GM12878 (cell line): Measurements from ENCODE around the gene INTS6. TPM values are rescaled to one million over a fixed set of nuclear protein-coding genes. Genes with fewer than 3 reads are reported as not detected.

Experiments used
- ATAC-seq: fragments of 200-7000 bp; cut with Tn5 transposase; 3 replicates; pipeline ENCODE4 v1.9.1; 2020; ENCODE audit warnings: mild to moderate bottlenecking, moderate library complexity
- BruUV-seq: library from RNA; stranded (reverse); fragments of 400-500 nt; replicated peaks from 2 replicates; lab custom pipeline; 2021; lab: Mats Ljungman, UMichigan
- CTCF ChIA-PET: fragments of 300-600 bp; sonication (Branson Sonifier 250); formaldehyde crosslinking; extraction: SDS; loops from one replicate; lab custom pipeline; 2021; ENCODE audit warnings: inconsistent platforms; lab: Yijun Ruan, JAX
- POLR2A ChIA-PET: fragments of 350-600 bp; formaldehyde crosslinking; extraction: SDS; loops from one replicate; lab custom pipeline; 2021; ENCODE audit warnings: inconsistent platforms; lab: Charles Lee
- RAD21 ChIA-PET: fragments of 300-600 bp; sonication (Branson Sonifier 250); formaldehyde crosslinking; loops from one replicate; lab custom pipeline; 2023; ENCODE audit warnings: antibody characterized with exemption; ENCODE audit not compliant: unreplicated experiment; lab: Charles Lee
- SMC1A ChIA-PET: fragments of 300-600 bp; sonication (Branson Sonifier 250); formaldehyde crosslinking; loops from one replicate; lab custom pipeline; 2023; ENCODE audit not compliant: unreplicated experiment, uncharacterized antibody; lab: Charles Lee
- DNase-seq: peaks from one replicate; pipeline ENCODE4 v3.0.0-alpha.2; 2011; ENCODE audit warnings: low read depth, low spot score
- FAIRE-seq: peaks from 3 replicates; lab custom pipeline; 2011; peaks lifted over from hg19 to GRCh38; lab: Jason Lieb, UNC
- H2AFZ ChIP-seq: 2 replicates; pipeline ENCODE4 v1.6.0; 2011; ENCODE audit warnings: low read depth, low read length, control low read depth; ENCODE audit not compliant: control insufficient read depth
- H3K27ac ChIP-seq: 2 replicates; pipeline ENCODE4 v1.5.1; 2011; ENCODE audit warnings: control low read depth; ENCODE audit not compliant: control insufficient read depth, insufficient read depth
- H3K27me3 ChIP-seq, 2 experiments: replicated peaks in 1 of 2; 2 replicates each; pipeline versions ENCODE4 v1.6.0 to v1.6.1; 2011; ENCODE audit warnings: low read length in 1 of 2; ENCODE audit not compliant: control insufficient read depth in 2 of 2, insufficient read depth in 2 of 2
- H3K36me3 ChIP-seq, 2 experiments: 2 replicates each; pipeline ENCODE4 v1.5.1; 2011; ENCODE audit warnings: low read length in 1 of 2; ENCODE audit not compliant: control insufficient read depth in 2 of 2, insufficient read depth in 2 of 2
- H3K4me1 ChIP-seq: 2 replicates; pipeline ENCODE4 v1.6.1; 2011; ENCODE audit warnings: mild to moderate bottlenecking, low read length, moderate library complexity, mixed read lengths; ENCODE audit not compliant: control insufficient read depth, insufficient read depth
- H3K4me2 ChIP-seq: 2 replicates; pipeline ENCODE4 v1.6.0; 2011; ENCODE audit warnings: control low read depth; ENCODE audit not compliant: control insufficient read depth, insufficient read depth
- H3K4me3 ChIP-seq: fragments of 200-600 bp; sonication (generic); 2 replicates; pipeline ENCODE4 v1.5.1; 2016
- H3K79me2 ChIP-seq: 2 replicates; pipeline ENCODE4 v1.6.0; 2011; ENCODE audit warnings: low read length; ENCODE audit not compliant: control insufficient read depth, insufficient read depth
- H3K9ac ChIP-seq: 2 replicates; pipeline ENCODE4 v1.8.0; 2011; ENCODE audit warnings: low read length, control low read depth, mixed read lengths; ENCODE audit not compliant: control insufficient read depth, insufficient read depth
- H3K9me3 ChIP-seq: replicated peaks from 3 replicates; pipeline ENCODE4 v1.5.1; 2011; ENCODE audit warnings: mild to moderate bottlenecking, low read length; ENCODE audit not compliant: control insufficient read depth, insufficient read depth
- H4K20me1 ChIP-seq: 2 replicates; pipeline ENCODE4 v1.6.0; 2011; ENCODE audit not compliant: control insufficient read depth, insufficient read depth
- BCLAF1 ChIP-seq: fragments of 450-650 bp; IDR thresholded peaks from 2 replicates; pipeline ENCODE4 v1.6.1; 2017; ENCODE audit warnings: antibody characterized with exemption, mild to moderate bottlenecking, moderate library complexity
- DPF2 ChIP-seq: fragments of 450-650 bp; IDR thresholded peaks from 2 replicates; pipeline ENCODE4 v1.6.1; 2017; ENCODE audit warnings: mild to moderate bottlenecking
- FOXM1 ChIP-seq: IDR thresholded peaks from 2 replicates; pipeline ENCODE4 v1.6.1; 2012; ENCODE audit warnings: low read depth, mild to moderate bottlenecking, inconsistent platforms, low read length, moderate library complexity
- IKZF2 ChIP-seq, 2 experiments: fragments of 450-650 bp; IDR thresholded peaks; 2 replicates each; pipeline ENCODE4 v1.6.1; 2017; ENCODE audit warnings: mild to moderate bottlenecking in 2 of 2, moderate library complexity in 2 of 2
- JUND ChIP-seq: IDR thresholded peaks from 2 replicates; pipeline ENCODE4 v1.6.1; 2012; ENCODE audit warnings: low read depth, mild to moderate bottlenecking, low read length, improper control_type of control experiment, moderate library complexity
- MAX ChIP-seq: IDR thresholded peaks from 2 replicates; pipeline ENCODE4 v1.6.1; 2012; ENCODE audit warnings: low read depth, low read length, improper control_type of control experiment
- MYB ChIP-seq: fragments of 150-350 bp; IDR thresholded peaks from 2 replicates; pipeline ENCODE4 v1.6.1; 2014; ENCODE audit warnings: mild to moderate bottlenecking, low read depth, low read length, borderline replicate concordance
- PML ChIP-seq: IDR thresholded peaks from 2 replicates; pipeline ENCODE4 v1.6.1; 2012; ENCODE audit warnings: low read length, inconsistent platforms
- RFX5 ChIP-seq: IDR thresholded peaks from 2 replicates; pipeline ENCODE4 v1.6.1; 2011; ENCODE audit warnings: low read depth, low read length, improper control_type of control experiment
- SMARCA5 ChIP-seq: fragments of 450-650 bp; IDR thresholded peaks from 2 replicates; pipeline ENCODE4 v1.6.1; 2017; ENCODE audit warnings: mild to moderate bottlenecking
- SPI1 ChIP-seq: IDR thresholded peaks from 2 replicates; pipeline ENCODE4 v1.6.1; 2011; ENCODE audit warnings: low read depth, mild to moderate bottlenecking, low read length, moderate library complexity, borderline replicate concordance; ENCODE audit not compliant: insufficient read depth
- SUZ12 ChIP-seq: fragments of 200-600 bp; sonication (generic); IDR thresholded peaks from one replicate; pipeline ENCODE4 v1.6.1; 2018; ENCODE audit warnings: antibody characterized with exemption, mild to moderate bottlenecking; ENCODE audit not compliant: unreplicated experiment
- TCF12 ChIP-seq: IDR thresholded peaks from 2 replicates; pipeline ENCODE4 v1.6.1; 2011; ENCODE audit warnings: low read depth, mild to moderate bottlenecking, low read length
- TCF3 ChIP-seq: IDR thresholded peaks from 2 replicates; pipeline ENCODE4 v1.6.1; 2012; ENCODE audit warnings: low read depth, mild to moderate bottlenecking, low read length, borderline replicate concordance; ENCODE audit not compliant: insufficient read depth
- ZNF207 ChIP-seq: fragments of 450-650 bp; IDR thresholded peaks from 2 replicates; pipeline ENCODE4 v1.6.1; 2014; ENCODE audit warnings: antibody characterized with exemption, mild to moderate bottlenecking, borderline replicate concordance
- ZSCAN29 ChIP-seq: fragments of 450-650 bp; IDR thresholded peaks from 2 replicates; pipeline ENCODE4 v1.6.1; 2017; ENCODE audit warnings: mild to moderate bottlenecking, moderate library complexity
- WGBS: methylation state at CpG from one replicate; pipeline ENCODE4 v1.1.6; 2016; ENCODE audit warnings: low lambda C conversion rate; ENCODE audit not compliant: insufficient replicate concordance, insufficient coverage; ENCODE audit errors: missing lambda C conversion rate; 5-methylcytosine and 5-hydroxymethylcytosine counted together
- in situ Hi-C: fragments of 300-500 bp; cut with MboI; formaldehyde crosslinking; loops from 9 replicates; pipeline ENCODE4 v1.14.3; 2018; ENCODE audit warnings: mixed read lengths
- intact Hi-C: fragments of 100-400 bp; cut with micrococcal nuclease; formaldehyde crosslinking; loops from one replicate; pipeline ENCODE4 v1.14.2; 2022; ENCODE audit not compliant: unreplicated experiment
- polyA plus RNA-seq, 11 experiments: library from polyadenylated mRNA; depleted of rRNA in 4 of 11; unstranded in 6 of 11; stranded (reverse) in 5 of 11; fragments of >200 nt; fragmentation: Nextera tagmentation in 4 of 11; fragmentation: Illumina TruSeq in 1 of 11; extraction: Ambion mirVana in 4 of 11; extraction: Trizol in 1 of 11; gene quantifications; 1 replicate in 1 of 11; 2 replicates in 10 of 11; pipeline versions ENCODE4 v1.2.1 to v1.2.3, GENCODE V29; 2011 to 2016; ENCODE audit warnings: inconsistent platforms in 2 of 11, missing spikeins in 2 of 11, low read depth in 1 of 11
- total RNA-seq, 4 experiments: library from RNA; depleted of rRNA in 3 of 4; stranded (reverse); fragments of >200 nt in 3 of 4; fragmentation: Illumina TruSeq in 1 of 4; extraction: Trizol in 1 of 4; gene quantifications; 2 replicates each; pipeline versions ENCODE4 v1.2.1 to v1.2.3, GENCODE V29; 2013 to 2021

The INTS6 gene
- total and polyA plus RNA-seq, 10 of the 15 experiments (the other 5 are each of a cell fraction or from before 2014, with no cell fraction given) = 7.2 to 57.7 (median 30.9) TPM

DNA sequence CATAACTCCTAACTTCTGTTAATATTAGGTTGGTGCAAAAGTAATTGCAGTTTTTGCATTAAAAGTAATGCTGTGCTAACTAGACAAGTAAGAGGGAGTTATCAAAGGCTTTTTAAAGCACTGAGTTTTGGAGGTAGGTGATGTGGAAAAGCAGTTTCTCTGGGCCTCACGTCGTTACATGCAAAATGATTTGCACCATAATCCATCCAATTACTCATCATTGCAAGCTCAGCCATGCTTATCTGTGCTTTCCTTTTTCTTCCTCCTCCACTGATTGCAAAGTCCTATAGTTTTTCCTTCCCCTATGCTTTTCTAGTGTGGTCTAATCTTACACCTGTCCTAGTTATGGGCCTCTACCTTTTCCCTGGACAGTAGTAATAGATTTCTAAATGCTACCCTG, 35.4 kb upstream of the INTS6 start:
- FAIRE-seq (no peak), ATAC-seq (no peak), DNase-seq (no peak)
- Histone ChIP-seq H4K20me1 (no peaks in the 10 kb centered on the region), H3K9ac (no peak overlapping the region), H3K36me3 (no peaks in the 10 kb centered on the region), H3K9me3 (no peaks in the 10 kb centered on the region), H2AFZ (no peak overlapping the region), H3K4me3 (no peak overlapping the region), H3K4me2 (no peak overlapping the region), H3K79me2 (no peaks in the 10 kb centered on the region), H3K27me3 (no peaks in the 10 kb centered on the region), H3K27ac (no peak overlapping the region), H3K4me1 (no peaks in the 10 kb centered on the region)
- intact Hi-C loops (no loop called here), in situ Hi-C loops (no loop called here)
- RAD21 ChIA-PET = no interaction called here
- no TSS peak for BruUV-seq
- CTCF ChIA-PET = interaction anchor here (1.3 kb wide), 1 partner anchor 24 kb away, joined by 3 read pairs; no protein-coding TSS in a partner anchor
- POLR2A ChIA-PET = no interaction called here
- WGBS = 85% methylated on average over 2 of the region's 2 CpGs
- SMC1A ChIA-PET = interaction anchor here (0.7 to 1.8 kb wide), 2 partner anchors 13 to 67 kb away, joined by 3 to 7 read pairs; no protein-coding TSS in a partner anchor
- TF ChIP-seq JUND = no peak
- TF ChIP-seq MAX = no peak
- TF ChIP-seq FOXM1 = no peak
- TF ChIP-seq ZSCAN29 = no peak

GRCh38 chr13:51481656-51482055, 28.8 kb upstream of the INTS6 start:
- Histone ChIP-seq H3K4me2 (no peak overlapping the region), H3K4me1 (no peaks in the 10 kb centered on the region), H3K9ac (no peak overlapping the region), H3K4me3 (no peak overlapping the region), H2AFZ (no peak overlapping the region), H3K27ac (no peak overlapping the region), H3K79me2 (no peaks in the 10 kb centered on the region), H3K27me3 (no peaks in the 10 kb centered on the region), H3K36me3 (no peaks in the 10 kb centered on the region), H4K20me1 (no peaks in the 10 kb centered on the region), H3K9me3 (no peaks in the 10 kb centered on the region)
- ATAC-seq = no peak
- 37% methylated on average over 1 of the region's 1 CpG for WGBS
- POLR2A ChIA-PET = no interaction called here
- no peak for FAIRE-seq
- in situ Hi-C loops (no loop called here), intact Hi-C loops (no loop called here)
- RAD21 ChIA-PET = no interaction called here
- BruUV-seq = no TSS peak
- no peak for DNase-seq
- SMC1A ChIA-PET = no interaction called here
- CTCF ChIA-PET = no interaction called here
- TF ChIP-seq PML = no peak
- TF ChIP-seq BCLAF1 = no peak
- TF ChIP-seq SPI1 = no peak
- TF ChIP-seq IKZF2 (IDR thresholded peaks at IDR 0.05) = no peak
- no peak for TF ChIP-seq SUZ12
- no peak for TF ChIP-seq TCF12
- no peak for TF ChIP-seq ZNF207
- no peak for TF ChIP-seq SMARCA5
- no peak for TF ChIP-seq DPF2
- TF ChIP-seq RFX5 = no peak
- TF ChIP-seq TCF3 = no peak
- TF ChIP-seq MYB = no peak
